Stimulated activated naive CD8-positive, alpha-beta T cell treated with anti-CD3 and anti-CD28 coated beads, Interleukin-15, amount 100 ng/mL, for 72 hours (primary cell): ENCODE measurements around the gene DNAJB6.

Experiments used
- ATAC-seq: fragments of 150-1000 bp; cut with Tn5 transposase; 2 replicates; pipeline ENCODE4 v1.10.0; 2021; ENCODE audit warnings: mild to moderate bottlenecking, moderate library complexity
- DNase-seq, 2 donors: peaks; one replicate each; pipeline ENCODE4 v3.0.0; 2021 to 2022
- H3K27ac Mint-ChIP-seq, 2 donors: one replicate each; pipeline ENCODE4 v1.8.0; 2022; ENCODE audit warnings: mild to moderate bottlenecking in 2 of 2, mixed read lengths in 2 of 2, moderate library complexity in 2 of 2
- H3K27me3 Mint-ChIP-seq: one replicate; pipeline ENCODE4 v1.8.0; 2022; ENCODE audit warnings: mixed read lengths
- H3K4me1 Mint-ChIP-seq: one replicate; pipeline ENCODE4 v1.8.0; 2022; ENCODE audit warnings: mild to moderate bottlenecking, mixed read lengths
- H3K4me3 Mint-ChIP-seq, 2 donors: one replicate each; pipeline ENCODE4 v1.8.0; 2022; ENCODE audit warnings: mild to moderate bottlenecking in 2 of 2, mixed read lengths in 2 of 2, moderate library complexity in 1 of 2
- H3K9me3 Mint-ChIP-seq, 2 donors: one replicate each; pipeline ENCODE4 v1.8.0; 2022; ENCODE audit warnings: mixed read lengths in 2 of 2

DNAJB6 gene

DNA sequence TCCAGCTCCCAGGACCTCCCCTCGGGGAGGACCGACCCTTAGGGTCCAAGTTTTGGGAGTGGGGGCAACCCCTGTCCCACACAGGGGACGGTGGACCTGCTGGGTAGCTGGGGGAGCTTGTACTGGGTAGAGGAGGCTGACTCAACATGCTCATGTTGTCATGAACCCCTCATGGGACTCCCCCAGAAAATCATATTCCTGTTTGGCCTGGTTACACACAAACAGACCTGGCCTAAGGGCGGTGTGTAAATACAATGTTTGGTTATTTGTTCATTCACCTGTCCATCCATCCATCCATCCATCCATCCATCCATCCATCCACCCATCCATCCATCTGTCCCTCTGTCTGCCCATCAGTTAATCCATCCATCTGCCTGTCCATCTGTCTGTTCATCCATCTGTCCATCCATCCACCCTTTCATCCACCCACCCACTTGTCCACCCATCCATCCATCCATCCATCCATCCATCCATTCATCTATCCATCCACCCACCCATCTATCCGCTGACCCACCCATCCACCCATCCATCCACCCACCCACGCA, 92.9 kb downstream of the DNAJB6 start:
- Mint-ChIP-seq H3K4me1 (peaks cover 14% of the 10 kb centered on the region), H3K4me3 (no peak overlapping the region), H3K27ac (no peak overlapping the region), H3K9me3 (no peaks in the 10 kb centered on the region), H3K27me3 (no peaks in the 10 kb centered on the region)
- DNase-seq: no peak
- ATAC-seq: no peak

DNA sequence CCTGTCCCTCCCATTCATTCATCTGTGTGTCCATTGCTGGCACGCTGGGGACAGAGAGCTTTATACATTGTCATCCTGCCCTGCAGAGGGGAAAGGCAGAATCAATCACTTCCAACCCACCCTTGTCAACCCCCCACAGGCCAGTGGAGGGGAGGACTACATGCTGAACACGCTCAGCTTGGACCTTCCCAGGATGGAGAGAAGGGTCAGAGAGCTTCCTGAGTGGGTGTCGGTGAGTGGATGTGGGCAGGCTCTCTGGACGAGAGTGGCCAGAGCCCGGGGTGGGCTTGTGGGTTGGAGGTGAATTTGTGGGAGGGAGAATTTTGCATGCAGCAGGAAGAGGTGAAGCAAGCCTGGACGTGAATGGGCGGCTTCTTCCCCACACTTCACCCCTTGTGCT, 93.9 kb downstream of the DNAJB6 start:
- DNase-seq (no peak), ATAC-seq (no peak)
- no peak overlapping the region for H3K27ac Mint-ChIP-seq
- H3K4me1 Mint-ChIP-seq: peaks cover 14% of the 10 kb centered on the region
- no peaks in the 10 kb centered on the region for H3K9me3 Mint-ChIP-seq
- no peaks in the 10 kb centered on the region for H3K27me3 Mint-ChIP-seq
- H3K4me3 Mint-ChIP-seq: no peak overlapping the region

DNA sequence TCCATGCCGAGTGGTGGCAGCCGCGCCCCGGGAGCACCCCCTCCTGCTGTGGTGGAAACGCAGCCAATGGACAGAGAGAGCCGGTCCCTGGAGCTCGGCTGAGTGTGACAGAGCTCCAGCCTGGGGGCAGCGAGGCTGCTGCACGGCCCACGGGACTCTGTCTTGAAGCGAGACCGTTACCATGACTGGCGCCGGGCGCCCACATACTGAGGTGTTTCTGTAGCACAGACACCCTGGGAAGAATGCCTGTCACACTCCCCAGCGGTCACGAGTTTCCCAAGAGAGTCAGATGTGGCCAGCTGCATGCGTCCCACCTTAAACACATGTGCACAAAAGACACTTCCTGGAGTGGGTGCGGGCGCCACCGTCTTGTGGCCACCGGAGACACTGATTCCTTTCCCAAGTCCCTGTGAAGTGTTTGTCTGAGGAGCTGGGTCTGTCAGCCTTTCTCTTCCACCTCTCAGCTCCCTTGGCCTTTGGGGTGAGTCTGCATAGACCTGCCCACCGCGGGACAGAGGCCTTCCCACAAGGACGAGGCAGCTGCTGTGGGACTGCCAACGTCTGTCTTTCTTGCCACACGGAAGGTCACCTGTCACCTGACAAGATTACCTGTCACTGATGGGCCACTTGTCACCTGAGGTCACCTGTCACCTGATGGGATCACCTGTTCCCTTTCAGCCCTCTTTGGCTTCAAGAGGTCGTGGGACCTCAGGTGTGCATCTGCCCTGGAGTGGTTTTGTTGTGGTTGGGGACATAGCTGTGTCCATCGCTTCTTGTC, 94.6 kb downstream of the DNAJB6 start:
- H3K27me3 Mint-ChIP-seq: no peaks in the 10 kb centered on the region
- H3K4me3 Mint-ChIP-seq: no peak overlapping the region
- peaks cover 14% of the 10 kb centered on the region for H3K4me1 Mint-ChIP-seq
- DNase-seq (no peak), ATAC-seq (no peak)
- H3K27ac Mint-ChIP-seq: no peak overlapping the region
- no peaks in the 10 kb centered on the region for H3K9me3 Mint-ChIP-seq

DNA sequence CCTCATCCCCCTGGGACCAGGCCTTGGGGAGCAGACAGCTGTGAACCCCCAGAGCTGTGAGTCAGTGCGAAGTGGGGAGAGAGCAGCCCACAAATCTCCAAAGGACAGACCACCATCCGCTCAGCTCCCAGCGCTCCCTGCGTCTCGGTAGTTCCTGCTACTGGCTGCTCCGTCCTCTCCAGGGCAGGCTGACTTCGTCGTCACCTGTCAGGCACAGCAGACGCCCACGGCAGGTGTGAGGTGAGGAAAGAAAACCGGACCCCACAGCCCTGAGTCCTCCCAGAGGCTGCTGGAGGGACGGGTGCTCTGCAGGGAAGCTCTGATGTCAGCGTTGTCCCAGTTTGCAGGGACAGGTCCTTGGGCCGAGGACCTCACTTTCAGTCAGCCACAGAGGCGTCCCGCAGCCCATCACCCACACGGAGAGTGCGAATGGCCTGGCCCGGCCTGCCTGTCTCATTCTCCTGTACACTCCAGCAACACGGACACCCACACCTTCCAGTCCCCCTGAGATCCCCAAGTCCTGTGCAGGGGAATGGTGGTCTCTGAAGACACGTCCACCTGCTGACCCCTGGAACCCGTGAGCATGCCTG, 95.2 kb downstream of the DNAJB6 start:
- H3K4me3 Mint-ChIP-seq: peak overlapping the region; percentile 56 to 66
- H3K27me3 Mint-ChIP-seq: no peaks in the 10 kb centered on the region
- no peak overlapping the region for H3K27ac Mint-ChIP-seq
- H3K4me1 Mint-ChIP-seq: peaks cover 14% of the 10 kb centered on the region
- no peaks in the 10 kb centered on the region for H3K9me3 Mint-ChIP-seq
- DNase-seq (peak in 1 of 2 donors; percentile 7), ATAC-seq (no peak)

DNA sequence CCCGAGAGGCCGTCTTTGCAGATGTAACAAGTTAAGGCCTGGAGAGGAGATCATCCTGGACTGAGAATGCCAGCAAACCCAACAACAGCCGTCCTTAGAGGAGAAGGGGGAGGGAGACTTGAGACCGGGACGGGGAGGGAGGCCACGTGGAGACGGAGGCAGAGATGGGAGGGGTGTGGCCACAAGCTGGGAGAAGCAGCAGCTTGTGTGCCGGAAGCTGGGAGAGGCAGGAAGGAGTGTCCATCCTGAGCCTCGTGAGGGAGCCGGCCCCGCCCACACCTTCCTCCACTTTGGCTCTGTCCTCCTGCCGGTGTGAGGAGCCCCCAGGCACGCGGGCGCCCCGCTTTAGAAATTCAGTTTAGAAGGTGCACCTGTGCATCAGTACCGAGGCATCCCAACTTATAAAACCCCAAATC, 95.7 kb downstream of the DNAJB6 start:
- ATAC-seq: no peak

DNA sequence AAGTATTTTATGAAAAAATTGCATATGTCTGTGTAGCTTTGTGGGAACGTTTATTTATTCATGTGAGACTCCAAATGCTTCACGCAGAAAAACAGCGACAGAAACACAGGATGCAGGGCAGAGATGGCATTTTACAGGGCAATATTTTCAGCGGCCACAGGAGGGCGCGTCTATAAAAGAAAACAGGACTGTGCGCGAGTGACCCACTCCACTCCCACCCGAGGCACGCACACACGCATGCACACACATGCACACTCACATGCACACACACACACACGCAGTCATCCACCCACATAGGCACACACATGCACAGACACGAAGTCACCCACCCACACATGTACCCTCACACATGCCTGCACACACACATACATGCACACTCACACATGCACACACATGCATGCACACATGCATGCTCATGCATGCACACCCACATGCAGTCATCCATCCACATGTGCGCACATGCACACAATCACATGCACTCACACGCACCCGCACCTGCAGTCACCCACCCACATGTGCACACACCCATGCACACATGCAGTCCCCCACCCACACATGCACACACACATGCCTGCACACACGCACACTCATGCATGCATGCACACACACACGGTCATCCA, 96.3 kb downstream of the DNAJB6 start:
- Mint-ChIP-seq H3K27ac (no peak overlapping the region), H3K4me1 (peaks cover 14% of the 10 kb centered on the region), H3K4me3 (peak overlapping the region; percentile 62 to 66), H3K27me3 (no peaks in the 10 kb centered on the region), H3K9me3 (no peaks in the 10 kb centered on the region)
- ATAC-seq (peak; percentile 51), DNase-seq (peak; percentile 37 to 49)

More for the DNA sequence above, 95.7 kb downstream of the DNAJB6 start:
- Mint-ChIP-seq H3K27me3 (no peaks in the 10 kb centered on the region), H3K4me1 (peaks cover 14% of the 10 kb centered on the region), H3K4me3 (peak overlapping the region; percentile 62 to 66), H3K27ac (no peak overlapping the region), H3K9me3 (no peaks in the 10 kb centered on the region)
- peak in 1 of 2 donors; percentile 11 for DNase-seq

DNA sequence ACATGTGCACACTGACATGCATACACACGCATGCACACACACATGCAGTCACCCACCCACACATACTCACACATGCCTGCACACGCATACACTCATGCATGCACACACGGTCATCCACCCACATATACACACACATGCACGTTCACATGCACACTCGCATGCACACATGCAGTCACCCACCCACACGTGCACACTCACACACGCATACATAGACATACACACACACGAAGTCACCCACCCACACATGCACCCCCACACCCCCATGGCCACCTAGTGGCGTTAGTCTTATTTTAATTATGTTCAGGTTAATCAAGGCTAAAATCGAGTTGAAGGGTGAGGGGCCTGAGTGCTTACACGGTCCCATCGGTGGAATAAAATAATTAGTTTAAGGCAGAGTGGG, 96.8 kb downstream of the DNAJB6 start:
- ATAC-seq (no peak), DNase-seq (no peak)
- Mint-ChIP-seq H3K27me3 (no peaks in the 10 kb centered on the region), H3K9me3 (no peaks in the 10 kb centered on the region), H3K4me1 (peaks cover 14% of the 10 kb centered on the region), H3K4me3 (no peak overlapping the region), H3K27ac (no peak overlapping the region)

DNA sequence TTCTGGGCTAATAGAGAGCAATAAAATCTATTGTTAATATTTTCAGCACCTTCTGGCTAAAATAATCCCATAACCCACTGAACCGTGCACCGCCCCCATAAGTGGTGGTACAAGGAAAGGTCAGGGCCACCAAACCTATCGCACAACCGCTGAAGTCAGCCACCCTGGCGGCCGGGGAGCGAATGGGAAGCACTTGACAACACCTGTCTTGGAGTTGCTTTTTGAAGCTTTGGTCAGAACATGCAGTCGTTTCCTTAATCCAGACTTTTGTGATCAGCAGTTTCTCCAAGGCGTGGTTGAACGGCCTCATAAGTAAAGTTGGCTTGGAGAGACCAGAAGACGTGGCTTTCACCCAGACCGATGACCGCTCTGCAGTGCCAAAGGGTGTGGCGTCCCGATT, 97.4 kb downstream of the DNAJB6 start:
- H3K27ac Mint-ChIP-seq: no peak overlapping the region
- no peak overlapping the region for H3K4me3 Mint-ChIP-seq
- peaks cover 1% of the 10 kb centered on the region for H3K27me3 Mint-ChIP-seq
- no peaks in the 10 kb centered on the region for H3K9me3 Mint-ChIP-seq
- DNase-seq (no peak), ATAC-seq (no peak)
- peaks cover 14% of the 10 kb centered on the region for H3K4me1 Mint-ChIP-seq

DNA sequence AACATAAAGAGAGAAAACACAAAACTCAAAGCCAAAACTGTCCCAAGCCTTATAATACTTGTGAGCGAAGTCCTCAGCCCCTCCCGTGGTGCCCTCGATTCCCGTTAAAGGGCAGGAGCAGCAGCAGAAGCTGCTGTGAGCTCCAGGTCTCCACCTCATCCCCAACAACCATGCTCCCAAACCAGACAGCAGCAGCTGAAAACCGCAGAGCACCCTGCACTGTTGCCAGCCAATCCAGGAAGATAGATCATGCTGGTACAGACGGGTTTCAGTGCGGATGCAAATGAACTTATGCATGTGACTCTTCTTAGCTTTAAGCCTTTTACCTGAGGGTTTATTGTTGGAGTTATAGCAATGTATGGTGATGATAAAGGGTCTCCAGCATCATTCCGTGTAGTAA, 97.9 kb downstream of the DNAJB6 start:
- DNase-seq: no peak
- Mint-ChIP-seq H3K27ac (no peak overlapping the region), H3K4me1 (peaks cover 14% of the 10 kb centered on the region), H3K27me3 (peaks cover 6% of the 10 kb centered on the region), H3K9me3 (no peaks in the 10 kb centered on the region), H3K4me3 (no peak overlapping the region)
- no peak for ATAC-seq

DNA sequence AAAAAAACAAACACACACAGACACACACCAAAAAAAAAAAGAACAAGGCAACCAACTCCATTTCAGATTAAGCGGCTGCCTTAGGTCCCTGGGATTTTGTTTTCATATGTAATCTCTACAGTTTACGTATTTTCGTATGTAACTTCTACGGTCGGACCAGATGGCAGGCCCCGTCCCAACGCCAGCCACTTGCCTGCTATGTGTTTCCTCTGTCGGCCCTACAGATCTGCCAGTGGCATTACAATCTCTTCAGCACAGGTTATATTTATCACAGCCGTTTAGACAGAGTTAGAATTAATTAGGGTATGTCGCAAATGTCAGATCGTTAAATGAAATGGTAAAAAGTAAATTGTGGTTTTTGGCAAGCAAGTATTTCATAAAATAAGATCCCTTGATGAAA, 99.3 kb downstream of the DNAJB6 start:
- H3K27ac Mint-ChIP-seq: no peak overlapping the region
- ATAC-seq (no peak), DNase-seq (no peak)
- H3K27me3 Mint-ChIP-seq: peaks cover 7% of the 10 kb centered on the region
- no peaks in the 10 kb centered on the region for H3K9me3 Mint-ChIP-seq
- no peak overlapping the region for H3K4me3 Mint-ChIP-seq
- peaks cover 14% of the 10 kb centered on the region for H3K4me1 Mint-ChIP-seq

DNA sequence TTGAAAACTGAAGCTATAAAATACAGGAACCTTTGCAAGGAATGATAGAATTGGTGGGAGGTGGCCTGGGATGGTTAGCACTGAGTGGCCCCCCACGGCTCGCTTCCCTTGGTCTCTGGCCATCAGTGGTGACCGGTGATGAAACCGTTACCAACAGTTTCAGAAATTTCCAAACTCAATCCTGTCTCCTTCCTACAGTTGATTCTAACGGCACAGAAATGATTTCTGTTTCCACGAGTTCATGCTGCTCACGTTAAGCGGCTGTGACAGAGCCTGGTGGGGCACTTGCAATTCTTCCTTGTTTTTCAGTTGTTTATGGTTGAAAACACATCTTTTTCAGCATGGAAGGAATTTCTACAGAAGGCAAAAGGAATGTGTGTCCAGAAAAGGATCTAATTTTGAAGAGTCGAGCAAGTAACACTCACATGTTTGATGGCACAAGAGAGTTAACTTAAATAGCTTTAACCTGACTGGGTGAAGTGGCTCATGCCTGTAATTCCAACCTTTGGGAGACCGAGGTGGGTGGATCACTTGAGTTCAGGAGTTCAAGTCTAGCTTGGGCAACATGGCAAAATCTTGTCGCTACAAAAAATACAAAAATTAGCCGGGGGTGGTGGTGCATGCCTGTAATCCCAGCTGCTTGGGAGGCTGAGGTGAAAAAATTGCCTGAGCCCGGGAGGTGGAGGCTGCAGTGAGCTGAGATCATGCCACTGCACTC, 100.1 kb downstream of the DNAJB6 start:
- H3K27me3 Mint-ChIP-seq: peaks cover 7% of the 10 kb centered on the region
- no peaks in the 10 kb centered on the region for H3K9me3 Mint-ChIP-seq
- ATAC-seq (no peak), DNase-seq (no peak)
- H3K4me3 Mint-ChIP-seq: no peak overlapping the region
- peaks cover 14% of the 10 kb centered on the region for H3K4me1 Mint-ChIP-seq
- no peak overlapping the region for H3K27ac Mint-ChIP-seq

DNA sequence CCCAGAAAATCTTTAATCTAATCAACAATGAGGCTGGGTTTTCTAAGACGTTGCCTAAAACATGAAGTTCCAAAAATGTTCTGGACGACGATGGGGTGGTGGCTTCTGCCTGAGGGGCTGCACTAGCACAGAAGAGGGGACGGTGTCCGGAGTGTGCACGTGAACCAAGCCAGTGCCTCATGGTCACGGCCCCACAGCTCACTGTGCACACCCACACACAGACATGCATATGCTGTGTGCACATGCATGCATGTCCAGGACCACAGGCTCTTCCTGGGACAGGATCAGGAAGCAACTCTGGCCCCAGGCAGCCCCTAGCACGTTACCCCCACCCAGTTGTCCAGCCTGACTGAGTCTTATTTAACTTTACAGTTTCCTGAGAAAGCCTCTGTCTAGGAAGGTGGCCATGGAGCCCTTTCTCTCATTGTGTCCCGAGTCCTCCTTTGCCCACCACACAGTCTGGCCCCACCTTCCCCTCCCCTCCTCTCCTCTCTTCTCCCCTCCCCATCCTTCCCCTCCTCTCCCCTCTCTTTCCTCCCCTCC, 100.8 kb downstream of the DNAJB6 start:
- peaks cover 7% of the 10 kb centered on the region for H3K27me3 Mint-ChIP-seq
- H3K4me3 Mint-ChIP-seq: no peak overlapping the region
- no peak for DNase-seq
- H3K9me3 Mint-ChIP-seq: no peaks in the 10 kb centered on the region
- no peak for ATAC-seq
- H3K4me1 Mint-ChIP-seq: peaks cover 9% of the 10 kb centered on the region
- no peak overlapping the region for H3K27ac Mint-ChIP-seq

DNA sequence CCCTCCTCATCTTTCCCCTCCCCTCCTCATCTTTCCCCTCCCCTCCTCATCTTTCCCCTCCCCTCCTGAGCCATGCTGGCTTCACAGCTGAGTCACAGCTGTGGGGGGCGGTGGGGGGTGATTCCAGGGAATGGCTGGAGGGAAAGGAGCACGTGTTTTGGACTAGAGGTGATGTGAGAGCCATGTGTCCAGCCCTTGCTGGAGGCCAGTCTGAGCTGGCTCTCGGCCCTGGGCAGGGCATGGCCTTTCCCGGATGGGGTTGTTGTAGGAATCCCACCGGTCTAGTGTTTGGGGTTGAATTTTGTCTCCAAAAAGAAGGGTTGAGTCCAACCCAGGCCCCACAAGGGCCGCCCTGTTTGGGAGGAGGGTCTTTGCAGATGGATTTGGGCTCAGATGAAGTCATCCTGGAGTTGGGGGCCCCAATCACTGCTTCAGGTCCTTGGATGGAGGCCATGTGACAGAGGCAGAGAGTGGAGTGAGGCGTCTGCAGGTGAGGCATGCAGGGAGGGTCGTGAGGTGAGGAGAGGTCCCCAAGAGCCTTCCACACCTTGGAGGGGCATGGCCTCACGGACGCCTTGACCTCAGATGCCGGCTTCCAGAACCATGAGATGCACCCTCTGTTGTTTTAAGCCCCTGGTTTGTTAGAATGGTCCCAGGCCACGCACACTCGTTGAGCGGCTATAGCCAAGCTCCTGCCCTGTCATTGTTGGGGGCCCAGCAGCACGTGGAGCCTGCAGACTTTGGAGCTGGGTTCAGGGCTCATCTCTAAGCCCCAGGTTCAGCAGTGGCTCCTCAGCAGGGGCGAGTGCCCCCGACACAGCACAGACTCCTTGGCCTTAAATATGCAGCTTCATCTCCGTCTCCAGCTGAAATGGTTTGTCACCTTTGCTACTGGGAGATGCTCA, 101.6 kb downstream of the DNAJB6 start:
- no peak overlapping the region for H3K4me3 Mint-ChIP-seq
- DNase-seq: no peak
- H3K4me1 Mint-ChIP-seq: peaks cover under 1% of the 10 kb centered on the region
- no peak overlapping the region for H3K27ac Mint-ChIP-seq
- no peaks in the 10 kb centered on the region for H3K9me3 Mint-ChIP-seq
- ATAC-seq: no peak
- H3K27me3 Mint-ChIP-seq: peaks cover 7% of the 10 kb centered on the region

DNA sequence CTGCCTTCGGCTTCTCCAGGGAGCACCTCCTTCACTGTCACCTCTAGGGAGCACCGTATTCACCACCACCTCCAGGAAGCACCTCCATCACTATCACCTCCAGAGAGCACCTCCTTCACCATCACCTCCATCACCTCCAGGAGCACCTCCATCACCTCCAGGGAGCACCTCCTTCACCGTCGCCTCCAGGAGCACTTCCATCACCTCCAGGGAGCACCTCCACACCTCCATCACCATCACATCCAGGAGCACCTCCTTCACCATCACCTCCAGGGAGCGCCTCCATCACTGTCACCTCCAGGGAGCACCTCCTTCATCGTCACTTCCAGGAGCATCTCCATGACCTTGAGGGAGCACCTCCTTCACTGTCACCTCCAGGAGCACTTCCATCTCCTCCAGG, 102.3 kb downstream of the DNAJB6 start:
- DNase-seq (no peak), ATAC-seq (no peak)
- no peak overlapping the region for H3K27ac Mint-ChIP-seq
- H3K4me3 Mint-ChIP-seq: no peak overlapping the region
- peaks cover 7% of the 10 kb centered on the region for H3K27me3 Mint-ChIP-seq
- H3K4me1 Mint-ChIP-seq: no peaks in the 10 kb centered on the region
- no peaks in the 10 kb centered on the region for H3K9me3 Mint-ChIP-seq
